ENCODE results near the gene CERS6.

- TF ChIP-seq, protein P1, sequence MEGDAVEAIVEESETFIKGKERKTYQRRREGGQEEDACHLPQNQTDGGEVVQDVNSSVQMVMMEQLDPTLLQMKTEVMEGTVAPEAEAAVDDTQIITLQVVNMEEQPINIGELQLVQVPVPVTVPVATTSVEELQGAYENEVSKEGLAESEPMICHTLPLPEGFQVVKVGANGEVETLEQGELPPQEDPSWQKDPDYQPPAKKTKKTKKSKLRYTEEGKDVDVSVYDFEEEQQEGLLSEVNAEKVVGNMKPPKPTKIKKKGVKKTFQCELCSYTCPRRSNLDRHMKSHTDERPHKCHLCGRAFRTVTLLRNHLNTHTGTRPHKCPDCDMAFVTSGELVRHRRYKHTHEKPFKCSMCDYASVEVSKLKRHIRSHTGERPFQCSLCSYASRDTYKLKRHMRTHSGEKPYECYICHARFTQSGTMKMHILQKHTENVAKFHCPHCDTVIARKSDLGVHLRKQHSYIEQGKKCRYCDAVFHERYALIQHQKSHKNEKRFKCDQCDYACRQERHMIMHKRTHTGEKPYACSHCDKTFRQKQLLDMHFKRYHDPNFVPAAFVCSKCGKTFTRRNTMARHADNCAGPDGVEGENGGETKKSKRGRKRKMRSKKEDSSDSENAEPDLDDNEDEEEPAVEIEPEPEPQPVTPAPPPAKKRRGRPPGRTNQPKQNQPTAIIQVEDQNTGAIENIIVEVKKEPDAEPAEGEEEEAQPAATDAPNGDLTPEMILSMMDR (conservative IDR thresholded peaks at IDR 0.05): no peak
- no peak for TF ChIP-seq EZH2 (IDR thresholded peaks at IDR 0.05; ENCODE audit: low read depth)
Measured at GRCh38 chr2:168571061-168571460, 115.0 kb downstream of the CERS6 start.
